IPS-18a (cell line): Measurements from ENCODE around the gene LIMK2.
"Not testable (repeated sequence)": the region's sequence is repeated elsewhere in the genome, so short reads cannot be mapped to it uniquely, and the experiment has no call there.

Experiments
- H3K27ac ChIP-seq: one replicate; pipeline ENCODE4 v1.5.1; 2013; ENCODE audit warnings: low read length
- H3K27me3 ChIP-seq: one replicate; pipeline ENCODE4 v1.6.1; 2013; ENCODE audit warnings: mild to moderate bottlenecking, low read length; ENCODE audit not compliant: control insufficient read depth, insufficient read depth
- H3K36me3 ChIP-seq: one replicate; pipeline ENCODE4 v1.6.1; 2013; ENCODE audit warnings: low read depth, low read length; ENCODE audit not compliant: control insufficient read depth
- H3K4me1 ChIP-seq: one replicate; pipeline ENCODE4 v1.6.1; 2013; ENCODE audit warnings: low read depth, low read length; ENCODE audit not compliant: control insufficient read depth
- H3K4me3 ChIP-seq: one replicate; pipeline ENCODE4 v1.5.1; 2013; ENCODE audit warnings: low read length
- H3K9ac ChIP-seq: one replicate; pipeline ENCODE4 v1.6.1; 2013; ENCODE audit warnings: mild to moderate bottlenecking, low read length, moderate library complexity
- H3K9me3 ChIP-seq: one replicate; pipeline ENCODE4 v1.6.1; 2013; ENCODE audit warnings: low read depth, low read length; ENCODE audit not compliant: control insufficient read depth

LIMK2 gene

DNA sequence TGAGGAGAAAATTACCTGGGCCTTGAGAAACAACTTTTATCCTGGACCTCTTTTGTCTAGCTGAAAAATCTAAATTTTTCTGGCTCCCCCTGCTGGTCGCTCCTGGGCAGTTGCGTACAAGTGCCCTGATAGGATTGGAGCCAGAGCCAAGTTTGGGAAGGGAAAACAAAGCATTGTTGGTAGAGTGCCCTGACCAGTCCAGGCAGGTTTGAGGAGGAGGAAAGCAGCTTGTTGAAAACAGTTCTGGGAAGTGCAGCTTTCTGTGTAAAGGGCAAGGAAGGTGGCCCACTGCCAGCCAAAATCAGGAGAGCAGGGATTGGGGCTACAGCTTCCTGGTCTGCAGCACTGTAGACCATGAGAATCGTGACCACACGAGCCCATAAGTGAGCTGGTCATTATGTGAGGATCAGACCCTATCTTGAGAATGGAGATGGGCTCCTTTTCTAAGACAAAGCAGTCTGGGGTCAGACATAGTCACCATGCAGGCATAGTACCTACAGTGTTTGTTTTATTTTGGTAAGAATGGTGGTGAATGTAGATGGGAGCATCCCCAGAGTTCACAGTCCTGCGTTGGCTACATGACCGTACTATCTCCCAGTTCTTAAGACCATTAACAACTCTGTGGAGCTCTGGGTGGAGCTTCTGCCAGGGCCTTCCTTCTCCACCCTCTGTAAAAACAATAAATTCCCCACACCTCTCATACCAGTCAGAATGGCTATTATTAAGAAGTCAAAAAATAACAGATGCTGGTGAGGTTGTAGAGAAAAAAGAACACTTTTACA lies 101.5 kb downstream of the LIMK2 start:
- Histone ChIP-seq H3K36me3 (no peaks in the 10 kb centered on the region), H3K9ac (peak overlapping the region; percentile 10), H3K27ac (no peak overlapping the region), H3K4me3 (no peak overlapping the region), H3K9me3 (no peaks in the 10 kb centered on the region), H3K4me1 (no peaks in the 10 kb centered on the region), H3K27me3 (no peaks in the 10 kb centered on the region)

DNA sequence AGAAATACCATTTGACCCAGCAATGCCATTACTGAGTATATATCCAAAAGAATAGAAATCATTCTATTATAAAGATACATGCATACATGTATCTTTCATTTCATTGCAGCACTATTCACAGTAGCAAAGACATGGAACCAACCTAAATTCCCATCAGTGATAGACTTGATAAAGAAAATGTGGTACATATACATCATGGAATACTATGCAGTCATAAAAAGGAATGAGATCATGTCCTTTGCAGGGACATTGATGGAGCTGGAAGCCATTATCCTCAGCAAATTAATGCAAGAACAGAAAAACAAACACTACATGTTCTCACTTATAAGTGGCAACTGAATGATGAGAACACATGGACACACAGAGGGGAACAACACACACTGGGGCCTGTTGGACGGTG lies 102.1 kb downstream of the LIMK2 start:
- not testable (repeated sequence) for H3K4me1 ChIP-seq, H3K4me3 ChIP-seq, H3K27ac ChIP-seq, H3K9ac ChIP-seq, H3K27me3 ChIP-seq, H3K36me3 ChIP-seq, H3K9me3 ChIP-seq

DNA sequence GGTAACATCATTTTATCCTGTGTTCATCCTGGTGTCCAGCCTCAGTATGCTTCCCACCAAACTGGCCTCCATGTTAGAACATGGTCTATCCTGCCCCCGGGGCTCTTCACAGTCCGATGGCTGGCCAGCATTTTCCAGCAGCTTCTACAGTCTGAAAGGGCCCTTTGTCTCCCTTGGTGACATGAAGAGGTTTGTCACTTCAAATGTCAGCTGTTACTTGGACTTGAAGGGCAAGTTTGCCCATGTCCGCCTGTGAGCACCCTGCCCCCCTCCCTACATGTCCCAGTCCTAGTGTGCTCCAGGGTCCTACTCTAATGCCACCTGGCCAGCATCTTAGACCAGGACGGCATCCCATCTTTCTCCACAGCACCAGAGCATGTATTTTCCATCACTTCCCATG lies 109.3 kb downstream of the LIMK2 start:
- peaks cover 19% of the 10 kb centered on the region for H3K36me3 ChIP-seq
- H3K4me3 ChIP-seq = no peak overlapping the region
- no peaks in the 10 kb centered on the region for H3K9me3 ChIP-seq
- no peak overlapping the region for H3K9ac ChIP-seq
- H3K4me1 ChIP-seq = no peaks in the 10 kb centered on the region
- H3K27me3 ChIP-seq = no peaks in the 10 kb centered on the region
- no peak overlapping the region for H3K27ac ChIP-seq

DNA sequence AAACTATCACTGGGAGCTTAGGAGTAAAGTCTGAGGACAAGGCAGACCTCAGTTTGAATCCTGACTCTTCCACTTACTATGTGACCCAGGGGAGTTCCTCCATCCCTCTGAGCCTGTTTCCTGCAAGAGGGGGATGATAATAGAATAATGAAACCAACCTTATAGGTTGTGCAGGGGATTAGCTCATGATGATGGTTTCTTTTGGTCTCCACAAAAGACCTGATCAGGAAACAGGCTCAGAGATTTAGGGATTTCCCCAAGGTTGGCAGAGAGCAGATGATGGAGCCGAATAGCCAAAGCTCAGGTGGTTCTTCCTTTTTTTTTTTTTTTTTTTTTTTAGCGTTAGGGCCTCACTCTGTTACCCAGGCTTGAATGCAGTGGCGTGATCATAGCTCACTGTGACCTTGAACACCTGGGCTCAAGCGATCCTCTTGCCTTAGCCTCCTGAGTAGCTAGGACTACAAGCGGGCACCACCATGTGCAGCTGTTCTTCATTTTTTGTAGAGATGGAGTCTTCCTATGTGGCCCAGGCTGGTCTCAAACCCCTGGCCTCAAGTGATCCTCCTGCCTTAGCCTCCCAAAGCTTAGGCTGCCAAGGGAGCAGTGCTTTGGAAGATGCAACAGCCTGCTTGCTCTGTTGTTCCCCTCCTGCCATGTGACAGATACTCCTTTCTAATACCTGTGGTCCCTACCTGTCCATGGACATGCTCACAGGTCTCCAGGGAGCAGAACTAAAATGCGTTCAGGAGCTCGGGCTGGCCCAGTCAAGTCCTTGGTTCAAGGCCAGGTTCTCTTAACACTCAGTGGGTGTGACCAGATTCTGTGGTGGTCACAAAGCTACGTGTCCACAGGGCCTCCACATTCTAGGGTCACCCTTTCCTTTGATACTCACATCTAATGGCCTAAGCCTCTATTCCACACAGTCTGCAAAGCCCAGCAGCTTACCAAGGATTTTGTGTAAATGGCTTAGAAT lies 111.8 kb downstream of the LIMK2 start:
- Histone ChIP-seq H3K9ac (no peak overlapping the region), H3K36me3 (peaks cover 40% of the 10 kb centered on the region), H3K4me1 (no peaks in the 10 kb centered on the region), H3K9me3 (no peaks in the 10 kb centered on the region), H3K27ac (no peak overlapping the region), H3K27me3 (no peaks in the 10 kb centered on the region), H3K4me3 (no peak overlapping the region)

GRCh38 chr22:31326877-31327276 lies 114.8 kb downstream of the LIMK2 start:
- H3K9ac ChIP-seq = no peak overlapping the region
- H3K27ac ChIP-seq = no peak overlapping the region
- no peaks in the 10 kb centered on the region for H3K4me1 ChIP-seq
- H3K36me3 ChIP-seq = peaks cover 67% of the 10 kb centered on the region
- H3K4me3 ChIP-seq = no peak overlapping the region
- no peaks in the 10 kb centered on the region for H3K9me3 ChIP-seq
- no peaks in the 10 kb centered on the region for H3K27me3 ChIP-seq

- H3K4me1 ChIP-seq = no peaks in the 10 kb centered on the region
- H3K9ac ChIP-seq = no peak overlapping the region
- H3K27me3 ChIP-seq = no peaks in the 10 kb centered on the region
- H3K9me3 ChIP-seq = no peaks in the 10 kb centered on the region
- H3K4me3 ChIP-seq = no peak overlapping the region
- no peak overlapping the region for H3K27ac ChIP-seq
- H3K36me3 ChIP-seq = peaks cover 78% of the 10 kb centered on the region
Observed at GRCh38 chr22:31327806-31328543, 115.9 kb downstream of the LIMK2 start.

- no peak overlapping the region for H3K9ac ChIP-seq
- H3K4me1 ChIP-seq = no peaks in the 10 kb centered on the region
- H3K4me3 ChIP-seq = no peak overlapping the region
- no peaks in the 10 kb centered on the region for H3K27me3 ChIP-seq
- H3K9me3 ChIP-seq = no peaks in the 10 kb centered on the region
- H3K27ac ChIP-seq = no peak overlapping the region
- peaks cover 84% of the 10 kb centered on the region for H3K36me3 ChIP-seq
Observed at GRCh38 chr22:31328544-31328960, 116.5 kb downstream of the LIMK2 start.

DNA sequence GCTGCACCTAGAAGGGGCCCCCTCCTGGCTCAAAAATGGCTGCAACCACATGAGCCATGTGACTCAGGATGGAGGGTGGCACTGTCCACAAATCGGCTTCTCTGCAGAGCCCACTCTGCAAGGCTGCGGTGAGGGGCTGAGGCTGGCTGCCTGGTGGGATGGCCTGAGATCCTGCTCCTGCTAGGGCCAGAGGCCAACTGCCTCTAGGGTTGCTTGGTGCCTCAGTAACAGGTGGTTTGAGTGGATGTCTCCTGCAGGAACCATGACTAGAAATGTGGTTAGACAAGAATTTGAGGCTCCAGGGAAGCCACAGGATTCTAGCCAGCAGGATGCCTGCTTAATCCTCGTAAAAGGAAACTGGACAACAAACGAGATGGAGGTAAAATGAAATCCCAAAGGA lies 116.9 kb downstream of the LIMK2 start:
- no peaks in the 10 kb centered on the region for H3K4me1 ChIP-seq
- H3K9me3 ChIP-seq = no peaks in the 10 kb centered on the region
- no peak overlapping the region for H3K9ac ChIP-seq
- H3K4me3 ChIP-seq = no peak overlapping the region
- peaks cover 87% of the 10 kb centered on the region for H3K36me3 ChIP-seq
- H3K27me3 ChIP-seq = no peaks in the 10 kb centered on the region
- H3K27ac ChIP-seq = no peak overlapping the region
